ENCODE data around the gene SLCO3A1.

The SLCO3A1 gene

DNA sequence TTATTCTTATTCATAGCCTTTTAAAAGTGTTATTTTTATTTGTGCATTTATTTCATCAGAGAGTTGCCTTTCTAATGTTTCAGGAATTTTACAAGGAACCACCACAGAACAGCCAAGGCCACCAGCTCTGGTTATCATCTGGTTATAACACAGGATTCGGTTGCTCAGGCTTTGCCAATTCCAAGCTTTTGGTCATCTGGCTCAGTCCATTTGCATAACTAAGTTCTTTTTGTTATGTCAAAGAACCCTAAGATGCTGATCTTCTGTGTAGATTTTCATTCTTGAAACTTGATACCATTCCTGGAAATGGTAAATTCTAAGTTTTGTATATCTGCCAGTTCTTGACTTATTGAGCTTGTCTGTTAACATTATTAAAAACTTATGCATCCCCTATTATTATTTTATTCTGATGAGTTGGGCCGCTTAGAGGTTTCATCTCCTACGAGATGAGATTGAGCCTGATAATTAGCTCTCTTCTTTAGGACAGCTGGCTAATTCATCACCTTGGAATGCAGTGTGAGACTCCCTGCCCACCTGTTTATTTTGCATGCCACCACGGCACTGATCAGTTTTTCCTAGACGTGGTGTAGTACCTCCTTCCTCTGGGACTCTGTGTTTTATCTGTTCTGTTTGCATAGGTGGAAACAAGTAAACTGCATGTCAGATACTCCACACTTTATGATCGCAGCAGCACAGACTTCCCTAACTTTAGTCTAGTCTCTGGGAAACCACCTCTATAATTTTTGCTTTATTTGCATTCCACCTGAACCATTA lies 264.8 kb downstream of the SLCO3A1 start:
- no peak overlapping the region for H3K4me3 ChIP-seq (ENCODE audit: low read depth, low read length)

DNA sequence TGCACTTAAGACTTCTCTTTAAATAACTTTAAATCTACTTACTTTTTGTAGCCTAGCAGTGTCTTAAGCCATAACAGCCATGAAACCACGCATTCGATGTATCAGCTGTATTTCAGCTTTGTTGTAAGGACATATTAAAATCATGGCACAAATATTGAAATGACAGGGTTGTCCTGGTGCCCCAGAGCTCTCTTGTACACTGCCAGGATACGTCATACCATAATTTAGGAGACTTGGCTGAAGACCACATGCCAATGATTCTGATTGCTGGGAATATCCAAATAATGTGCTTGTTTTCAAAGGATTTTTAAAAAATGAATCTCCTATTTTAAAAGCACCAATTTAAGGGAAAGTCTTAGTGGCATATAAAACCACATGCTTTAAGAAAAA lies 265.4 kb downstream of the SLCO3A1 start:
- no peak overlapping the region for H3K4me3 ChIP-seq (ENCODE audit: low read depth, low read length)

DNA sequence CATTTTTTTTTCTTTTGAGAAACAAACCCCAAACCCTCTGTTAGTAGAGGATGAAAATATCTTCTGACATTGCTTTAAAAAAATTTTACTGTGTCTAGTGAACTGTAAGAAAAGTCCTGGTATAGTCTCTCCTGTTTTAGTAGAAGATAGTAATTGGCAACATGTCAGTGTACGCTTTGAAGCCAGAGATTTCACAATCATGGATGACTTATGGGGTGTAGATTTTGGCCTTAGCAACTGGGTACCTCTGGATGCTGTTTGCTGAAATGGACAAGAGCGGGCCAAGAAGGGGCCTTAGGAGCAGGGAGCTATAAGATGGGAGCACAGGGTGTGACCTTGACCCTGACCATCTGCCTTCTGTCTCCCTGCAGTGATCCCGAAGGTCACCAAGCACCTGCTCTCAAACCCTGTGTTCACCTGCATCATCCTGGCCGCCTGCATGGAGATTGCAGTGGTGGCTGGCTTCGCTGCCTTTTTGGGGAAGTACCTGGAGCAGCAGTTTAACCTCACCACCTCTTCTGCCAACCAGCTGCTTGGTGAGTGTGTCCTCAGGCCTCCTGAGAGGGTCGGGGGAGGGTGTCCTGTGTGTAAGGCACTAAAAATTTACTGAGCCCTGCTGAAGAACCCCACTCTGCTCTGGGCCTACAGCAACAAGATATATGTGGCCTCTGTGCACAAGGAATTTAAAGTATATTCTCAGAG lies 266.7 kb downstream of the SLCO3A1 start:
- no peak overlapping the region for H3K4me3 ChIP-seq (ENCODE audit: low read depth, low read length)

DNA sequence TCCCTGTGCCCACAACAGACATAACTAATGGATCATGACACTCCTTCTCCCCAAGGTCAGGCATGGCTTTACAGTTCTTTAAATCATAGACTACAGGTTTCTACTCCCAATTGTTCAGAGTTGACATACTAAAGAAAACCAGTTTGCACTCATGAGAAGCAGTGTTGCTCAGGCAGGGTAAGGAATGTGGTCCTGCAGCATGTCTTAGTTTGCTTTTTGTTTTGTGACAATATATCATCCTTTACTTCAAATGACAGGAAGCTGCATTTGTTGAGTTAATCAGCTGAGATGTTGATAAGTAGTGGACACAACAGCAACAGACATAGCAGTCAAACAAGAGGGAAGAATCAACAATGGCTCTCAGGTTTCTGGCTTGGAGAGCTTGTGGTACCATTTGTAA lies 267.5 kb downstream of the SLCO3A1 start:
- H3K4me3 ChIP-seq (ENCODE audit: low read depth, low read length) = no peak overlapping the region

DNA sequence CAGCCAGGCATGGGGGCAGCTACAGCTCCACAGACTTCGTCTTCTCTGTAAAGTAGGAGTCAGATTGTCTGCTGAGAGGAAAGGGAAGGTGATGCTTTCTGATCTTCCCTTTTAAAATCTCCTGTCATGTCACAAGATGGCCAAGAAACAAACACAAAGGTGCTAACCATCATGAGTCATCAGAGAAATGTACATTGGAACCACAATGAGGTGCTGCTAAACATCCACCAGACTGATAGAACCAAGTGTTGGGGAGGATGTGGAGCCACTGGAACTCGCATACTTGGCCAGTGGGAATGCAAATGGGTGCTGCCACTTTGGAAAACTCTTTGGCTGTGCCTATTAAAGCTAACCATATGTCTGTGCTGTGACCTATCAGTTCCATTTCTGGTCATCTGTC lies 268.8 kb downstream of the SLCO3A1 start:
- no peak overlapping the region for H3K4me3 ChIP-seq (ENCODE audit: low read depth, low read length)

DNA sequence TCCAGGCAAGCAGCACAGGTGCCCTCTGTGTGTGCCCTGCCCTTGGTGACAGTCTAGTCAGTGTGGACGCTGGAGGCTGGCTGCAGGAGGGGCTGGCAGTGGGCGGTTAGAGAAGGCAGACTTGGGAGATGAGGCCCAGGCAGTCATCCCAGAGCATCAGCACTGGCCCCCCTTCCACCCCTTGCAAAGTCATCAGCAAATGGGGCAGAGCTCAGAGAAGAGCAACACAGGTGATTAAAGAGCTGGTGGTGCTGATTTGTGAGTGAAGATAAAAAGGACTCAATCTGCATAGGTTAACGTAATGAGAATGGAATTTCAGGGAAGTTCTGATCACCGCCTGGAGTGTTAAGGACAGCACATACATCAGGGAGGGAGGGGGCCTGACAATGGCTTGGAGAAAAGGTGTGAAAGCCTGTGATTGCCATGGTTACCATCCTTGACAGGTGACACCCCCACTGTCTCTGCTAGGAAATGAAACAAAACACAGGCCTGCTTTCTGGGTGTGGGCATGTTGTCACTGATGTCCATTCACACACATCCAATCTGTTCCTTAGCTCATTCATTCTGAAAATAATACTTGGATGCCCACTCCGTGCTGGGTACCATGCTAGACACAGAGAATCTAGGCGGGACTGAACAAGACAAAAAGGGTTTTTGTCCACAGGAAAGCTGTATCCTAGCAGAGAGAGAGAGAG lies 270.6 kb downstream of the SLCO3A1 start:
- H3K4me3 ChIP-seq (ENCODE audit: low read depth, low read length) = no peak overlapping the region

DNA sequence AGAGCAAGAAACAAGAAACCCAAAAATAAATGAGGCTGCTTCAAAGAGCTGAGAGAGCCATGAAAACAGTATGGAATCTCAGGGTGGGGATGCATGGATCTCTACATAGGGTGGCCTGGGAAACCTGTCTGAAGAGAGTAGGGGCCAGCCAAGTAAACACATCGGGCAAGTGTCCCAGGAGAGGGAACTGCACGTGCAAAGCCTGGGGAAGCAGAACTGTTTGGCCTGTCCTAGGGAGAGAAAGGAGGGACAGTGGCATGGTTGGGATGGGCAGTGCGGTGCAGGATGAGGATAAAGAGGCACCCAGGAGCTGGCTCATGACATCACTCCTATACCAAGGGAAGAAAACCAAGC lies 271.1 kb downstream of the SLCO3A1 start:
- H3K4me3 ChIP-seq (ENCODE audit: low read depth, low read length) = no peak overlapping the region

DNA sequence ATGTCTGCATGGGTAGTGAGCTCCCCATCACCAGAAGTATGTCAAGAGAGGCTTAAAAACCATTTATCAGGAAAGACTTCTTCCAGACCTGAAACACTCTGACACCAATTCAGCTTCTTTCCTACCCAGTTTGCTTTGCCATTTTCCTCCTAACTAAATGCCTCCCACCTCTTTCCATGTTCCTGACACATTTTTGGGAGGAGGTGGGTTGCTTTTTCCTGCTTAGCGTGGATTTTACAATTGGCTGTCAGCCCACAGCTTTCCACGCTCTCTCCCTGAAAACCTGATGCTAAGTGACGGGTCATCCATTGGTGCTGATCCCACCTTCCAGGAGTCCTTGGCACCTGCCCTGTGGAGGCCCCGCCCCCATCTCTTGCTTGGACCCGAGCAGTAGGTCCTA lies 275.3 kb downstream of the SLCO3A1 start:
- H3K4me3 ChIP-seq (ENCODE audit: low read depth, low read length) = no peak overlapping the region

DNA sequence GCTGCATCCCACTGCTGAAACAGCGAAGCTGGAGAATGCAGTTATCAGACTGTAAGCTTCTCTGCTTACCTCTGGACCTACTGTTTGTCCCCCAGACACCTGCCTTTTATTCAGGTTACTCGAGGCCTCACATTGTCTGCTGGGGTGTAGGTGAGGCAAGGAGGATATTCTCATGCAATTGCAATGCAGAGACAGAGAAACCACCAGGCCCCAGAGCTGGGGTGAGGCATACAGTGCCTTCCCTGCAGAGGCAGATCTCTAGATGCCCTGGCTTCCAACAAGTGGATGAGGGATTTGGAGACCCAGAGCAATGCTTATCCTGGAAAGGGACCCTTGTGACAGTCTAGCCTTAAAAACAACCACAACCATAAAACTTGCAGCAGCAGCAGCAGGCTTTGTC lies 276.7 kb downstream of the SLCO3A1 start:
- no peak overlapping the region for H3K4me3 ChIP-seq (ENCODE audit: low read depth, low read length)

DNA sequence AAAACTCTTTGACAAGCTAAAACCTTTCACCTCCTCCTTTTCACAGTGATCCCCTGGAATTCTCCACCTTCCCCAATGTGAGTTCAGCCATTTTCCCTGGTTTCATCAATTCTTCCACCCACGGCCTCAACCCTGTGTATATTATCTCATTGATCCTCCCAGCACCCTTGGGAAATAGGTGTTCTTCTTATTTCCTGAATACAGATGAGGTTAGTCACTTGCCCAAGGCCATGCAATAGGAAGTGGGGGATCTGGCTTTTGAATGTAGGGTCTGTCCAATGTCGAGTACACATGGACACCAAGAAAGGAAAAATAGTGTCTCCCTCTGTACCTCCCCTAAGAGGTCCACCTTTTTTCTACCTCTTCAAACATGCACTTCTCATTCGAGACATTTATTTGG lies 277.4 kb downstream of the SLCO3A1 start:
- no peak overlapping the region for H3K4me3 ChIP-seq (ENCODE audit: low read depth, low read length)

DNA sequence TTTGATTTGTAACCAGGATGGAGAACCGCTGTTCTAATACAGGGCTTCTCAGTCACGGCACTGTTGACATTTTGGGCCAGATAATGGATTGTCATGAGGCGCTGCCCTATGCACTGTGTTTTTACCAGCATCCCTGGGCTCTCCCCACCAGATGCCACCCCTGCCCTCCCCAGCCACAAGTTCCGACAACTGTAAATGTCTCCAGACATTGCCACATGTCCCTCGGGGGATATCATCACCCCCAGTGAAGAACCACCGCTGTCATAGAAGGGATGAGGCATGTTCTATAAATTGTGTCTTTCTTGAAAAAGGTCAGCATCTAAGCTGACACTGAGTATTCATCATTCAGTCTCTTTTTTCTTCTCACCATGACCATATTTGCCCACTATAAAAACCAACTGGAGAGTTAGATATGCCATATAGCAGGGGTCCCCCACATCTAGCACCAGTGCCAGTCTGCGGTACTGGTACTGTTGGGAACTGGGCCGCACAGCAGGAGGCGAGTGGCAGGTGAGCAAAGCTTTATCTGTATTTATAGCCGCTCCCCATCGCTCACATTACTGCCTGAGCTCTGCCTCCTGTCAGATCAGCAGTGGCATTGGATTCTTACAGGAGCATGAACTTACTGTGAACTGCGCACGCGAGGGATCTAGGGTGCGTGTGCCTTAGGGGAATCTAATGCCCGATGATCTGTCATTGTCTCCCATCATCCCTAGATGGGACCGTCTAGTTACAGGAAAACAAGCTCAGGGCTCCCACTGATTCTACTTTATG lies 279.7 kb downstream of the SLCO3A1 start:
- no peak overlapping the region for H3K4me3 ChIP-seq (ENCODE audit: low read depth, low read length)

DNA sequence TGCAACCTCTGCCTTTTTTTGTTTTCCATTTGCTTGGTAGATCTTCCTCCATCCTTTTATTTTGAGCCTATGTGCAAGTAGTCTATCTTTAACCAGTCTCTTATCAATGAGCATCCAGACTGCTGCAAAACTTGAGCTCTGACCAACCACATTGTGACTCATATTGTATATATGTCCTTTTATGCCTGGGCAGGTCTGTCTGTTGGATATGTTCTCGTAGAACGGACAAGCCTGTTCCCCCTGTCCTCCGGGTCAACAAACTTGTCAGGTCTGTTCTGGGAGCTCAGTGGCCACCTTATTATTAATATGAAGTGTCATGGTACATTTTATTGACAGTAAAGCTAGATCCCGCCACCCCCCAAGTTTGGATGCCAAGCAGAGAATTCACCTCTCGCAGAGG lies 287.3 kb downstream of the SLCO3A1 start:
- no peak overlapping the region for H3K4me3 ChIP-seq (ENCODE audit: low read depth, low read length)

DNA sequence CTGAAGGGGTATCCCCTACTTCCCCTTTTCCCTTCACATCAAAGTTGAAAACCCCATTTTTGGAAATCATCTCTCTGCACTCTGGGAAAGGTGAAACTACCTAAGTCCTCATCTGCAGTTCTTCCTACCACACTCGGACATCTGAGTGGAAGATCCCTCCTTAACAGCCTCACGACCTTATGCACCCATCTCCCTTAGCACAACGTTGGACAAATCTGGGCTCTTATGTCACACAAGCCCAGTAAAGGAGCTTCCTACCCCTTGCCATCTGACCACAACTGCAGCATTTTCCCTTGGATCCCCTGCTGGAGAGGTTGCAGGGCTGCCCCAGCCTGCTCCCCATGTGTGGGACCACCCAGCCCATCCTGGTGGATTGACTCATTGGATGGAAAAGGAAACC lies 288.1 kb downstream of the SLCO3A1 start:
- H3K4me3 ChIP-seq (ENCODE audit: low read depth, low read length) = no peak overlapping the region

DNA sequence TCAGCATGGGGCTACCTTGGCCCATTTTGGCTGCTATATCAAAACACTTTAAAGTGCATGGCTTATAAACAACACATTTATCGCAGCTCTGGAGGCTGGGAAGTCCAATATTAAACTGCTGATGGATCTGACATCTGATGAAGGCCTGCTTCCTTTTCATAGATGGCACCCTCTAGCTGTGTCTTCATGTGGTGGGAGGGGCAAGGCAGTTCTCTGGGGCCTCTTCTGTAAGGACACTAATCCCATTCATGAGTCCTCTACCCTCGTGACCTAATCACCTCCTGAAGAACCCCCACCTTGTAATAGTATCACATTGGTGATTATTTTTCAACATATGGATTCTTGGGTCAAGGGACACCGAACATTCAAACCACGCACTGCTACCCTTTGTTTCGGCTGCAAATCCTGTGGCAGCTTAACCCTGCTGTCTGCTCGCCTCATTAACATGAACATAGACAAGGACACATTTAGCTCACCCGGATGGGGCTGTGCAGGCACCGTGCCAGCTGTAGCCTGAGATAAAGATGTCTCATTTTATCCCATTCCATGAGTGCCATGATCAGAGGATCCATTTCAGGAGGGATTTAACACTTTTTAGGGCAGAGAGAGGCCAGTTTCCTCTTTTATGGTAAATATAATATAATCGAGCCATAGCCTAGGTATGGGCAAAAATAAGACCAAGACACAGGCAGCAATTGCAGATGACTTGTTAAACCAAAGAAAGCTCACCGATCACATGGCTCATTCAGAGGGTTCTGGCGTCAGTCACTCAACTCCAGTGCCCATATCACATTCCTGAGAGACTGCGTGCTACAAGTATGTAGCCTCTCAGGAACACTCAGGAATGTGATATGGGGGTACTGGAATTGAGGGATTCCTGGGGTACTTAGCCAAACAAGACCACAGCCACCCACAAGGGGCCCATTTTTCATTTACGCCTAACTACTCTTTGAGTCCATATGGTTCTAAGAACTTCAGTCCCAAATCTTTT lies 289.0 kb downstream of the SLCO3A1 start:
- no peak overlapping the region for H3K4me3 ChIP-seq (ENCODE audit: low read depth, low read length)

DNA sequence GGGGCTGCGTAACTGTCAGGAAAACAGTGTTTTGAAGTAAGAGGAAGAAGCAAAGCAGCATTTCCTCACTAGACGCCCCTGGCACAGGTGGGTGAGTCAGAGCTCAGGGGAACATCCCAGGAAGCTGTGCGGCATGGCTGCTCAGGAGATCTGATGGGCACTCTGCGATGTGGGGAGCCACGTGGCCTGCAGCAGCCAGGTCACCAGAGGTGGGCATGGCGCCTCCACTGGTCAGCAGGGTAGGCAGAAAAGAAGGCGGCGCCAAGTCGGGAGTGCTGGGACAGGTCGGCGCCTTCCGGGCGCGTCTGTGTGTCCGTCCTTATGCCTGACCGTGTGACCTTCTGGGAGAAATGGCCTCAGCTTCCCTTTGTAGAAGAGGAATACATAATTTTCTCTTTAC lies 290.3 kb downstream of the SLCO3A1 start:
- H3K4me3 ChIP-seq (ENCODE audit: low read depth, low read length) = no peak overlapping the region

DNA sequence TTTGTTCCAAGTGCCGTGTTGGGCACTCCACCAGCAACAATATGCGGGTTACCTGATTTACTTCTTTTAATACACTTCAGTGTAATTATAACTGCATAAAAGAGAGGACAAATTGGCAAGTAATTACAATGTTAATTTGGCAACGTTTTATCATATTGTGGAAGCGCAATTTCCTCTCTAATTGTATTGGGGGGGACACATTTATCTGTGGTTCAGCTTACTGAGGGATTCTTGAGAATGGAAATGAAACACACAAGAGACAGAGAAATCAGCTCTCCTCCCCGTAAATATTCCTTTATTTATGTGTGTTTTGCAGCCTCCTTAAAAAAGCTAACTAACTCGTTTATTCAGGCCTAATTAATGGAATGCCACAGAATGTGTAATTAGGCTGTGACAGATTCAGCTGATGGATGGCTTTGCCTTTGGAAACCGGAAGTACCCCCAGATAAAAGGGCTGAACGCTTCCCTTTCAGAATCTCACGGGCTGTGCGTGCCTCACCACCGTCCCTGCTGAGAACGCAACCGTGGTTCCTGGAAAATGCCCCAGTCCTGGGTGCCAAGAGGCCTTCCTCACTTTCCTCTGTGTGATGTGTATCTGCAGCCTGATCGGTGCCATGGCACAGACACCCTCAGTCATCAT lies 293.1 kb downstream of the SLCO3A1 start:
- no peak overlapping the region for H3K4me3 ChIP-seq (ENCODE audit: low read depth, low read length)

DNA sequence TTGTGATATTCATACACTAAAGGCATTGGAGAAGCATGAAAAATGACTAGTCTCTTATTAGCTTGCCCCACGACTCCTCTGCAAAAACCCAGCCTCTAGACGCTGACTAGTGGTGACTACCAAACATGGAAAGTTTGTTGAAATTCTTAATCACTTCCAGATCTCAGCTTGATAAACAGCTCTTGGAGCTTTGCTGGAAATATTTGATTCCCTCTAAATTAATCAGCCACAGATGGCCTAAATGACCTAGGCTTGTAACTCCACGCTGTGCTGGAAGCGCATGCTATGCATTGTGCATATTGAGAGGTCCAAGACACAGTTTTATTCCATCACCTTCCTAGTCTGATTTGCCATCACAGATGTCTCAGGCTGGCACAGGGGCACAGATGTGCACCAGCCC lies 295.5 kb downstream of the SLCO3A1 start:
- H3K4me3 ChIP-seq (ENCODE audit: low read depth, low read length) = no peak overlapping the region

DNA sequence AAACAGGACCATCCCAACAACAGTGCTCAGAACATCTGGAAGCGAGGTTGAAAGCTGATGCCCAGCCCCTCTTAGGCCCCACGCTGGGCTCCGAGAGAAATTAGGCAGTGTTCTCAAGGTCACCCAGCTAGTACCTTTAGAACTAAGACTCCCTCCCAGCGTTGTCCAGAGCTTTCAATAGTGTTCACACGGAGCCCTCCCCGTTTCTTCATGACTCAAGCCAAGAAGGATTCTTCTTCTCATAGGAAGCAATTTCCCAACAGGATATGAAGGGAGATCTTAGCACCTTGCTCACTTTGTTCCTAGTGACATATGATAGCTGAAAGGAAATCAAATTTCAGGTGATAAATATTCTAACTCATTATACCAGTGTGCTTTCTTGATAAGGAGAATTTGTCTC lies 296.0 kb downstream of the SLCO3A1 start:
- no peak overlapping the region for H3K4me3 ChIP-seq (ENCODE audit: low read depth, low read length)

DNA sequence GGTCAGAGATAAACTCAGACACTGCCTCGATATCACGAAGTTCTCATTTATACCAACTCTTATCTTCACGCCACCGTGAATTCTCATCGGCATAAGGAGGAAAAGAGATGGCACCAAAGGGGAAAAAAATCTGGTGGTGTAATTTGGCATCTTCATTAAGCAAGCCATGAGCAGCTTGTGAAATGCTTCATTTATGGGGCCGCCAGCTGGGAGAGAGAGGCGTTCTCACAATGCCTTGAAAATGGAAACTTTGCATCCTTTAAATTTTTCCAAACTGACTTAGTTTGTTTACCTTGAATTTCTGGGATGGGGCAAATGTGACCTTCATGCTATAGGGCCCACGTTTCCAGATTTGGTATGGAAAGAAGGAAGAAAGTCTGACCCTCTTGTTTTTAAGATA lies 297.7 kb downstream of the SLCO3A1 start:
- H3K4me3 ChIP-seq (ENCODE audit: low read depth, low read length) = no peak overlapping the region

DNA sequence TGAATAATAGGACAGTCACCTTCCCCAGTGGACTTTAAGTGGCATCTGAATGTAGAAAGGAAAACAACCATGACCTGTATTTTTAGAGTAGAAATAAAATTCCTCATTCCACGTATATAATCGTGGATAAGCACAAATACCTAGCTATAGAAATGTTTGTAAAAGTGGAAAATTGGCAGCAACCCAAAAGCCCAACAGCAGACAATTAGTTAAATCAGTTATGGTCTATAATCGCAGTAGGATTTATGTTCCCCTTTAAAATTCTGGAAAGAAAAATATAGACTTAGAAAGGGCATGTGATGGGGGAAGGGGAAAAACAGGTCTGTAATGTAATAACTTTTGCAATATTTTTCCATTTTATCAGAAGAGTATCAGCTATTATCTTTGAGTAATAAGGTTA lies 298.2 kb downstream of the SLCO3A1 start:
- H3K4me3 ChIP-seq (ENCODE audit: low read depth, low read length) = no peak overlapping the region
